HEK293 (cell line): ENCODE measurements around the gene KIF3B.

ENCODE experiments used
- GLI4 ChIP-seq: fragments of 450-650 bp; formaldehyde crosslinking; IDR thresholded peaks from 2 replicates; pipeline ENCODE4 v1.5.1; 2016; ENCODE audit warnings: missing biosample characterization, missing genetic modification characterization
- GLIS1 ChIP-seq: fragments of 450-650 bp; formaldehyde crosslinking; IDR thresholded peaks from 2 replicates; pipeline ENCODE4 v1.5.1; 2016; ENCODE audit warnings: missing biosample characterization, missing genetic modification characterization
- OSR2 ChIP-seq: fragments of 450-650 bp; formaldehyde crosslinking; IDR thresholded peaks from 2 replicates; pipeline ENCODE4 v1.5.1; 2016; ENCODE audit warnings: missing biosample characterization, missing genetic modification characterization
- RBAK ChIP-seq: fragments of 450-650 bp; formaldehyde crosslinking; IDR thresholded peaks from 2 replicates; pipeline ENCODE4 v1.5.1; 2016; ENCODE audit warnings: missing biosample characterization, missing genetic modification characterization
- SCRT2 ChIP-seq: fragments of 450-650 bp; formaldehyde crosslinking; IDR thresholded peaks from 2 replicates; pipeline ENCODE4 v1.5.1; 2016; ENCODE audit warnings: missing biosample characterization, missing genetic modification characterization
- SP2 ChIP-seq: fragments of 450-650 bp; formaldehyde crosslinking; IDR thresholded peaks from 2 replicates; pipeline ENCODE4 v1.5.1; 2016; ENCODE audit warnings: missing biosample characterization, missing genetic modification characterization
- ZBTB17 ChIP-seq: fragments of 450-650 bp; formaldehyde crosslinking; IDR thresholded peaks from 2 replicates; pipeline ENCODE4 v1.5.1; 2016; ENCODE audit warnings: missing biosample characterization, missing genetic modification characterization
- ZBTB49 ChIP-seq: fragments of 450-650 bp; formaldehyde crosslinking; IDR thresholded peaks from 2 replicates; pipeline ENCODE4 v1.5.1; 2016; ENCODE audit warnings: missing biosample characterization, missing genetic modification characterization, low read depth
- ZFP41 ChIP-seq: fragments of 450-650 bp; formaldehyde crosslinking; IDR thresholded peaks from 2 replicates; pipeline ENCODE4 v1.5.1; 2016; ENCODE audit warnings: missing biosample characterization, missing genetic modification characterization, borderline replicate concordance
- ZNF10 ChIP-seq: fragments of 450-650 bp; formaldehyde crosslinking; IDR thresholded peaks from 2 replicates; pipeline ENCODE4 v1.5.1; 2017; ENCODE audit warnings: missing biosample characterization, missing genetic modification characterization
- ZNF112 ChIP-seq: fragments of 450-650 bp; formaldehyde crosslinking; IDR thresholded peaks from 2 replicates; pipeline ENCODE4 v1.5.0; 2017; ENCODE audit warnings: missing biosample characterization, missing genetic modification characterization
- ZNF155 ChIP-seq: fragments of 450-650 bp; formaldehyde crosslinking; IDR thresholded peaks from 2 replicates; pipeline ENCODE4 v1.5.1; 2016; ENCODE audit warnings: missing biosample characterization, missing genetic modification characterization
- ZNF157 ChIP-seq: fragments of 450-650 bp; formaldehyde crosslinking; IDR thresholded peaks from 2 replicates; pipeline ENCODE4 v1.5.1; 2016; ENCODE audit warnings: missing biosample characterization, missing genetic modification characterization
- ZNF175 ChIP-seq: fragments of 450-650 bp; formaldehyde crosslinking; IDR thresholded peaks from 2 replicates; pipeline ENCODE4 v1.5.1; 2016; ENCODE audit warnings: missing biosample characterization, missing genetic modification characterization
- ZNF19 ChIP-seq: fragments of 450-650 bp; formaldehyde crosslinking; IDR thresholded peaks from 2 replicates; pipeline ENCODE4; 2016; ENCODE audit warnings: missing biosample characterization, missing genetic modification characterization, low read depth
- ZNF239 ChIP-seq: fragments of 450-650 bp; formaldehyde crosslinking; IDR thresholded peaks from 2 replicates; pipeline ENCODE4 v1.5.1; 2016; ENCODE audit warnings: missing biosample characterization, missing genetic modification characterization
- ZNF280C ChIP-seq: fragments of 450-650 bp; formaldehyde crosslinking; IDR thresholded peaks from 2 replicates; pipeline ENCODE4 v1.5.1; 2016; ENCODE audit warnings: missing biosample characterization, missing genetic modification characterization
- ZNF362 ChIP-seq: fragments of 450-650 bp; formaldehyde crosslinking; IDR thresholded peaks from 2 replicates; pipeline ENCODE4 v1.5.1; 2016; ENCODE audit warnings: missing biosample characterization, missing genetic modification characterization
- ZNF398 ChIP-seq: fragments of 450-650 bp; formaldehyde crosslinking; IDR thresholded peaks from 2 replicates; pipeline ENCODE4 v1.5.1; 2017; ENCODE audit warnings: missing biosample characterization, missing genetic modification characterization
- ZNF48 ChIP-seq: fragments of 450-650 bp; formaldehyde crosslinking; IDR thresholded peaks from 2 replicates; pipeline ENCODE4 v1.5.1; 2016; ENCODE audit warnings: missing biosample characterization, missing genetic modification characterization
- ZNF510 ChIP-seq: fragments of 450-650 bp; formaldehyde crosslinking; IDR thresholded peaks from 2 replicates; pipeline ENCODE4 v1.5.1; 2018; ENCODE audit warnings: mild to moderate bottlenecking, missing genetic modification characterization, missing biosample characterization; ENCODE audit not compliant: insufficient replicate concordance
- ZNF514 ChIP-seq: fragments of 450-650 bp; formaldehyde crosslinking; IDR thresholded peaks from 2 replicates; pipeline ENCODE4 v1.5.1; 2016; ENCODE audit warnings: missing biosample characterization, missing genetic modification characterization
- ZNF521 ChIP-seq: fragments of 450-650 bp; formaldehyde crosslinking; IDR thresholded peaks from 2 replicates; pipeline ENCODE4 v1.5.1; 2017; ENCODE audit warnings: missing biosample characterization, mild to moderate bottlenecking, missing genetic modification characterization
- ZNF544 ChIP-seq: fragments of 450-650 bp; formaldehyde crosslinking; IDR thresholded peaks from 2 replicates; pipeline ENCODE4 v1.5.0; 2017; ENCODE audit warnings: missing biosample characterization, missing genetic modification characterization
- ZNF555 ChIP-seq: fragments of 450-650 bp; formaldehyde crosslinking; conservative IDR thresholded peaks from 2 replicates; pipeline ENCODE4 v1.5.1; 2017; ENCODE audit warnings: missing biosample characterization, mild to moderate bottlenecking, missing genetic modification characterization, inconsistent platforms
- ZNF571 ChIP-seq: fragments of 450-650 bp; formaldehyde crosslinking; IDR thresholded peaks from 2 replicates; pipeline ENCODE4 v1.5.0; 2017; ENCODE audit warnings: missing biosample characterization, missing genetic modification characterization
- ZSCAN16 ChIP-seq: fragments of 450-650 bp; formaldehyde crosslinking; IDR thresholded peaks from 2 replicates; pipeline ENCODE4 v1.5.1; 2016; ENCODE audit warnings: missing biosample characterization, missing genetic modification characterization
- ZXDB ChIP-seq: fragments of 450-650 bp; formaldehyde crosslinking; IDR thresholded peaks from 2 replicates; pipeline ENCODE4 v1.5.1; 2016; ENCODE audit warnings: missing biosample characterization, missing genetic modification characterization
- TF ChIP-seq, protein P1 (sequence below): fragments of 450-650 bp; formaldehyde crosslinking; IDR thresholded peaks from 2 replicates; pipeline ENCODE4 v1.5.1; 2016; ENCODE audit warnings: missing biosample characterization, missing genetic modification characterization
- TF ChIP-seq, protein P2 (sequence below): fragments of 450-650 bp; formaldehyde crosslinking; IDR thresholded peaks from 2 replicates; pipeline ENCODE4 v1.5.1; 2016; ENCODE audit warnings: missing biosample characterization, missing genetic modification characterization

KIF3B gene

GRCh38 chr20:32357869-32358631, 80.6 kb downstream of the KIF3B start, which contains the start of gene ASXL1 (continued):
- no peak for TF ChIP-seq RBAK (tag by site-specific recombination)
- TF ChIP-seq ZNF280C (tag by site-specific recombination): no peak
- TF ChIP-seq ZNF10 (tag by site-specific recombination): 0 out of 2 replicates have a peak, but pooled peaks have one; percentile 49
- no peak for TF ChIP-seq SCRT2 (tag by site-specific recombination)
- TF ChIP-seq, protein P1, sequence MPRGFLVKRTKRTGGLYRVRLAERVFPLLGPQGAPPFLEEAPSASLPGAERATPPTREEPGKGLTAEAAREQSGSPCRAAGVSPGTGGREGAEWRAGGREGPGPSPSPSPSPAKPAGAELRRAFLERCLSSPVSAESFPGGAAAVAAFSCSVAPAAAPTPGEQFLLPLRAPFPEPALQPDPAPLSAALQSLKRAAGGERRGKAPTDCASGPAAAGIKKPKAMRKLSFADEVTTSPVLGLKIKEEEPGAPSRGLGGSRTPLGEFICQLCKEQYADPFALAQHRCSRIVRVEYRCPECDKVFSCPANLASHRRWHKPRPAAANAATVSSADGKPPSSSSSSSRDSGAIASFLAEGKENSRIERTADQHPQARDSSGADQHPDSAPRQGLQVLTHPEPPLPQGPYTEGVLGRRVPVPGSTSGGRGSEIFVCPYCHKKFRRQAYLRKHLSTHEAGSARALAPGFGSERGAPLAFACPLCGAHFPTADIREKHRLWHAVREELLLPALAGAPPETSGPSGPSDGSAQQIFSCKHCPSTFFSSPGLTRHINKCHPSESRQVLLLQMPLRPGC (tag by site-specific recombination): peak; percentile 98
- no peak for TF ChIP-seq ZNF48 (tag by site-specific recombination)
- TF ChIP-seq GLIS1: peak; percentile 91
- TF ChIP-seq ZBTB49 (tag by site-specific recombination): no peak
- no peak for TF ChIP-seq ZNF514 (tag by site-specific recombination)
- TF ChIP-seq, protein P2, sequence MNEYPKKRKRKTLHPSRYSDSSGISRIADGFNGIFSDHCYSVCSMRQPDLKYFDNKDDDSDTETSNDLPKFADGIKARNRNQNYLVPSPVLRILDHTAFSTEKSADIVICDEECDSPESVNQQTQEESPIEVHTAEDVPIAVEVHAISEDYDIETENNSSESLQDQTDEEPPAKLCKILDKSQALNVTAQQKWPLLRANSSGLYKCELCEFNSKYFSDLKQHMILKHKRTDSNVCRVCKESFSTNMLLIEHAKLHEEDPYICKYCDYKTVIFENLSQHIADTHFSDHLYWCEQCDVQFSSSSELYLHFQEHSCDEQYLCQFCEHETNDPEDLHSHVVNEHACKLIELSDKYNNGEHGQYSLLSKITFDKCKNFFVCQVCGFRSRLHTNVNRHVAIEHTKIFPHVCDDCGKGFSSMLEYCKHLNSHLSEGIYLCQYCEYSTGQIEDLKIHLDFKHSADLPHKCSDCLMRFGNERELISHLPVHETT (tag by site-specific recombination): peak; percentile 81
- no peak for TF ChIP-seq ZNF510
- TF ChIP-seq ZNF239: no peak
- no peak for TF ChIP-seq ZNF175 (tag by site-specific recombination)
- no peak for TF ChIP-seq GLI4 (tag by site-specific recombination)
- TF ChIP-seq ZBTB17 (tag by site-specific recombination): peak; percentile 95
- TF ChIP-seq ZXDB: peak; percentile 100
- no peak for TF ChIP-seq ZNF571 (tag by site-specific recombination)
- no peak for TF ChIP-seq ZSCAN16 (tag by site-specific recombination)
- TF ChIP-seq ZNF157 (tag by site-specific recombination): no peak
- TF ChIP-seq OSR2 (tag by site-specific recombination): no peak
- no peak for TF ChIP-seq ZNF19 (tag by site-specific recombination)
- TF ChIP-seq ZFP41 (tag by site-specific recombination): no peak
- no peak for TF ChIP-seq ZNF112 (tag by site-specific recombination)
- TF ChIP-seq ZNF362 (tag by site-specific recombination): peak; percentile 97
- no peak for TF ChIP-seq ZNF555 (tag by site-specific recombination)
- no peak for TF ChIP-seq ZNF521 (tag by site-specific recombination)
- no peak for TF ChIP-seq ZNF155 (tag by site-specific recombination)
- TF ChIP-seq ZNF398: no peak; the same call in 1 of the 2 replicates
- no peak for TF ChIP-seq ZNF544 (tag by site-specific recombination)
- TF ChIP-seq SP2 (tag by site-specific recombination): peak; percentile 83
